Caki2 (cell line): ENCODE measurements around the gene POU3F3. TPM values are rescaled to one million over a fixed set of nuclear protein-coding genes. Genes with fewer than 3 reads are reported as not detected.

Experiments used
- DNase-seq: peaks from one replicate; pipeline ENCODE4 v3.0.0-alpha.2; 2015; ENCODE audit warnings: low read depth
- in situ Hi-C: cut with HindIII; loops from 2 replicates; pipeline ENCODE4 v1.10.0; 2016; ENCODE audit warnings: low sequenced_read_pairs, low pct_unique_long_range_greater_than_20kb, mixed read lengths
- total RNA-seq: library from RNA; depleted of rRNA; stranded (reverse); fragments of >200 nt; shearing (Covaris generic); gene quantifications from 2 replicates; pipeline ENCODE4 v1.2.3, GENCODE V29; 2014; ENCODE audit warnings: low replicate concordance

POU3F3 gene
- total RNA-seq, 1 experiment from 2014 or later: 48.8 TPM

DNA sequence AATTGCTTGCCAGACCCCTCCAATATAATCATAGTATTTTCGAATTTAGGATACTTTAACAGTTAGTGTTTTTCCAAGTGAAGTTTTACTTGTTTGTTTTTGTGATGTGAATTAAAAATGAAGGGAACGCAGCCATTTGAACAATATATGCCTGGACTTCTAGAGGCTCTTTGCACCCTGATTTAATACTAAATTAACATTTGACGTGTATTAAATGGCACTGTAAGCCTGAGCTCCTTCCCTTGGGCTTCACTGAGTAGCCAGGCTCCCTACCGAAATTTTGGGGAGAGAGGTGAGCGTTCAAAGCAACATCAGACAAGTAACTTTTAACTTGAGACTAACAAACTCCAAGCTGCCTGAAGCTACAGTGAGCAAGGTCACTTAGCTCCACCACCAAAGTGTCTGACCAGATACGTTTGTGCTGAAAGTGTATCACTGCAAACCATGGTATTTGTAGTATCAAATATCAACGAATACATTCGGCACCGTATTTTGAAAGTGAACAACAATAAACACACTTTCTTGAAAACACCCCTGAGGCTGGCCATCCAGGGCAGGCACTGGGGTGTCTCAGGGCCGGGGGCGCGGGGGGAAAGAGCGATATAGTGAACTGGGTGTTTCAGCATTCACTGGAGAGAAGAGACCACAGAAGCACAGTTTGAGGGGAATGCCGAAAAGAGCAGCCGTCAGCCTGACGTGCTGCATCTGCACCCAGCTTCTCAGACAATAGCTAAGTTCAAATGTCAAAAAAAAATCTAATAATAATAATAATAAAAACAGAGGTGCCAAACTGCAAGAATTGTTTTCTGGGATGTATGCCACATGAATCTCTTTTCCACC lies 7.7 kb upstream of the POU3F3 start:
- peak; percentile 69 for DNase-seq
- in situ Hi-C loops: no loop called here

DNA sequence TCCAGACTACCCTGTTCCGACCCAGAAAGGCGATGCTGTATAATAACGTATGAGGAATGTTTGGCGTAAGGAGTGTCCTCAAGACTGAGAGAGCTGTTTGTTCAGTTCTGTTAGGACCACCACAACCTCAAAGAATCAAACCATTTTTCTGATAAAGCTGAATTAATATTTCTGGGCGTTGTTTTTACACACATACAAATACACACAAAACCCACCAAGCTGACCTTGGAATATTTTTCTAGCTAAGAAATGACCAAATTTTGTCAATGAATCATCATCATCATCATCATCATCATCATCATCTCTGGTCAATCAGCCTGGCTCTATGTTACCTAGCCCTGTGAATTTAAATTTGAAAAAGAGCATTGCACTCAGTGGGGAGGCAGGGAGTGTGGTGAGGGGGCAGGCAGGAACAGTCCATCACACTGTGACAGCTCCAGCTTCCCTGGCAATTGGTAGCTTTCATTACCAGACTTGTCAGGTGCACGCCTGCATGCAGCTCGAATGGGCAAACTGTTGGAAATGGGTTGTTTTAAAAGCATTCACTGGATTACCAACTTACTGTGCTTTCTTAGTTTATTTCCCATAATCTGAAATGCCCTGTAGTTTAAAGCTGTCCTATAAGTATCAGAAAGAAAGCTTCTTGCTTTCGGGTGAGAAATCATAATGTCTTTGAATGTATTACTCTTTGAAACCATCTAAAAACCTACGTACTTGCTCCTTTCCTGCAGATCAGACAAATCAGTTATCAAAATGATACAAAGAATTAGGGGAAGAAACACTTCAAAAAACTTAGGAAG lies 6.9 kb upstream of the POU3F3 start:
- DNase-seq: peak; percentile 72
- in situ Hi-C loops: no loop called here

DNA sequence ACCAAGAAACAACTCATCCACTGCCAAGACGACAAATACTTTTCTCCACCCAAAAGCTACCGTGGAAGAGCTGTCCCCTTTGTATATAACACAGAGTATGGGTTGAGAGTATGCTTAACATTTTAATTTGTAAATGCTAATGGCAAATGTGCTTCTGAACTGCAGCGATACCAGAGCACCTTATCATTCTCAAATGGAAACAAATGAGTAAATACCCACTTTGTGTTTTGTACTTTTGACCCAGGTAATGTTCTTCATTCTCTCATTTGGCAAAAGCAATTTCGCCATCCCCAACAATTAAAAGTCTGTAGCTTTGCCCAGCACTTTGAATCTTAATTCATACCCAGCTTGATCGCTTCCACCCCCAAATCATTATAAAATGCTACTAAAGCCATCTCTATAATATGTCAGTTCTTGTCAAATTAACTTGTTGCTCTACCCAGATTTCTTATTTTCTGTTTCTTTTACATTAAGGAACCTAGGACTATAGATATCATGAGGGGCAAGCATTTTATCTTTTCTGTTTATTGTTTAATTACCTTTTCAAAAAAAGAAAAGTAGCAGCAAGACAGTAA lies 6.2 kb upstream of the POU3F3 start:
- in situ Hi-C loops: no loop called here
- peak; percentile 68 for DNase-seq

DNA sequence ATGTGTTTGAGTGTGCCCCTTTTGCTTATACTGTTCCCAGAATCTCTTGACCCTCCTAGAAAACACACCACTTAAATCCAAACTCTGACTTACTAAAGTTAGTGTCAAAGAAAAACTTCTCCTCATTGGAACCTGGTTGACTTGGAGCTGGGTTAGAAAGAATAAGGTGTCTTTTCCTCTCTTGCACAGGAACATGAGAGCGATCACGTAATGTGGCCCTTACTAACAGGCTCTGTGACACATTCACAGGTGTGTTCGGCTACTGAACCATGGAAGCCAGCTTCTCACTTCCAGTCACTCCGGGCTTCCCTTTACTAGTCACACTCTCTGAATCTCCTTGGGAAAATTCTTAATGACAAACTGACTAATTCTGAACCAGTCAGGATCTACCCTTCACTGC lies 5.4 kb upstream of the POU3F3 start:
- in situ Hi-C loops: no loop called here
- peak; percentile 90 for DNase-seq

DNA sequence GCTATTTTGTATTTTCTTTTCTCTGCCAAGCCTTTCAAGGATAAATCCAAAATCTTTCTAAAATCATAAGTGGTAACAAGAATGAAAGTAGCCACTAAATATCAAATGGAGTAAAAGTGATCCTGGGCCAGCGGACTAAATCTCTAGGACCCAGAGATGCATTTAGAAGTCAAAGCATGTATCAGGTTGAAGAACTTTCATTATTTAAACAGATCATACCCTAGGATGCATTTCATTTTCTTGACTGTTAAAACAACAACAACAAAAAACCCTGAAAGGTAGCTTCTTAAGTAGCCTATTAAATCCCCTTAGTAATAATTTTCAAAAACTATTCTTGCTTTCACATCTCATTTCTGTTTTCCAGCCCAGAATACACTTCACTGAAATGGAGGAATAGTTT lies 4.8 kb upstream of the POU3F3 start:
- DNase-seq: peak; percentile 69
- in situ Hi-C loops: no loop called here

DNA sequence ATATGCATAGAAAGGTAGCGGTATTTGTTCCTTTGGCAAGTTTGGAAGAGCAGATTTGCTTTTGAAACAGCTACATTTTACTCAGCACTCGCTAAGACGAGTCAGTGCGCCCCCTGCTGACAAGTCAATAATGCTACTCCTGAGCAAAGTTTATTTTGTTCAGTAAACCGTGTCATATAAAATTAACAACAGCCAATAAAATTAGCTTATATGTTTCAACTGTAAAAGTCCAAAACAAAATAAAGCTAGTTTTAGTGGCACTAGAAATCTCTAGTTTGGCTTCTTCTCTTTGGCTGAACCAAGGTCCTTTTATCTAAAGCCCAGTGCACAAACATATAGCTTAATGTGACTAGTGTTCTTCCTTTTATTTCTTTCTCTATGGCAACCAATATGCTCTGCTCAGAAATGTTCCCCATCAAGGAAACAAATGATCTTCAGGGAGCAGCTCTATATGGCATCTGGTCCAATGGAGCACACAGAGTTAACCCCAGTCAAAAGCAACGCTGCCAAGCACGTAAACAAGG lies 4.2 kb upstream of the POU3F3 start:
- DNase-seq: peak; percentile 85
- in situ Hi-C loops: no loop called here

DNA sequence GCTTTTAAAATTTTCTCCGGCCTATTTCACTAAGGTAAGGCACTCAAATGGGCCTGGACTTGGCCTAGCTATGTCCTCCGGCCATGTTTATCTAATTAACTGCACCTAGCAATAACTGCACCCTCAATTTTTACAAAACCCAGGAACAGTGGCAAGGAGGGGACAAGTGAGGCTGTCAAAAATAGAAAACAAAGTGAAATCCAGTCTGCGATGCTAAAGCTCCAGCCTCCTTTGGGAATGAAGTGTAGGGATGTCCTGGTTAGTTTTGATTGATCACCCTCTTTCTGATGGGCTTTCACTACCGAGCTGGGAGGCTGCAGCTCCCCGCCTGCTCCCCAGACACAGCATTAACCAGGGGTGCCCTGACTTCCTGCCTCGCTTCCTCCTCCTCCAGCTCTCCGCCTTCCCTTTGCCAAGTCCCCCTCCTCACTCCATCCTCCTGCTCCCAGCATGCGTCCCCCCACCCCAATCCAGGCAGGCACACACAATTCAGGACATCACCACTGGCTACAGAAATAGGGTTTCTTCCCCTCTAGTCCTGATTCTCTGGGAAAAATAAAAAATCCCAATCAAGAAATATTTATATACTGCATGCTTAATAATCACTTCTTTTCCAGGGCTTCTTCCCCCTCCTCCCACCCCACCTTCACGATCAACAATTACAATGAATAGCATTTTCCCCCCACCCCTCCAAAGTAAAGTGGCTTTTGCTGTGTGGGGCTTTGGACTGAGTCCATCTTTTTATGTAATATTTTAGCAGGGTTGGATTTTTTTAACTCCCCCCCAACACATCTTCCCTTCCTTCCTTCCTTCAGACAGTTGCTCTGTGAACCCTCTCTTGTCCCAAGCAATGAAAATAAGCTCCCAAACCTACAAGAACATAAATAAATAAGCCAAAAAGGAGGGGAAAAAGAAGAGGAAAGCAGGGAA lies 3.3 kb upstream of the POU3F3 start:
- DNase-seq: peak; percentile 62
- in situ Hi-C loops: no loop called here

DNA sequence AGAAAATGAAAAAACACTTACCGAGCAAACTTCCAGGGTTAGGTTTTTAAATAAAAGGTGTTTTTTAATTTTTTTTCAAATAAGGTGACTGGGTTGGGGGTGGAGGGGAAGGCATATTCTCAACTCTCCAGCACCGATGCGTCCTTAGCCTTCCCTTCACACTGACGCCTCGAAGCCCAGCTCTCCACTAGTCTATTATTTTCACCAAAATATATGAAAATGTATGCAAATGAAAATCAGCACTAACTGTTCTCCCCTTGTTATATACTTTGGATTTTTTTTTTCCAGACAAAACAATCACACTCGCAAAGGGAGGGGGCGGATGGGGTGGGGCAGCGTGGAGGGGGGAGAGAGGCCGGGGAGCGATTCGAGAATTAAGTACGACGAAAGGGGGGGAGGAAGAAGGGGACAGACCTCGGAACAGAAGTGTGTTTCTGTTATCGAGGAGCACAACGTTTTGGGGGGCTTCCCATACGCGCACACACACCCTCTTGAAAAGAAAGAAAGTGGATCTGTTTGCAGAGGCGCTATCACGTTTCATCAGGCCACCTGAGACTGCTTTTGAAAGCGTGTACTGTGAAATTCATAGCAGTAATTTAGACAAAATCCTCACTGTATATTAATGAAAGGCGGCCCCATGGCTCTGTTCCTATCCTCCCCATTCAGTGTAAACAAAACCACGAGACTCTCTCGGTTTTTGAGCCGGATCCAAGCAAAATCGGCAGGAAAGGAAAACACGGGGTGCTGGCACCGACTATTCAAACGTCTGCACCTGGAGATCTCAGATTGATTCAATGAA lies 2.4 kb upstream of the POU3F3 start:
- in situ Hi-C loops: no loop called here
- DNase-seq: peak; percentile 65

DNA sequence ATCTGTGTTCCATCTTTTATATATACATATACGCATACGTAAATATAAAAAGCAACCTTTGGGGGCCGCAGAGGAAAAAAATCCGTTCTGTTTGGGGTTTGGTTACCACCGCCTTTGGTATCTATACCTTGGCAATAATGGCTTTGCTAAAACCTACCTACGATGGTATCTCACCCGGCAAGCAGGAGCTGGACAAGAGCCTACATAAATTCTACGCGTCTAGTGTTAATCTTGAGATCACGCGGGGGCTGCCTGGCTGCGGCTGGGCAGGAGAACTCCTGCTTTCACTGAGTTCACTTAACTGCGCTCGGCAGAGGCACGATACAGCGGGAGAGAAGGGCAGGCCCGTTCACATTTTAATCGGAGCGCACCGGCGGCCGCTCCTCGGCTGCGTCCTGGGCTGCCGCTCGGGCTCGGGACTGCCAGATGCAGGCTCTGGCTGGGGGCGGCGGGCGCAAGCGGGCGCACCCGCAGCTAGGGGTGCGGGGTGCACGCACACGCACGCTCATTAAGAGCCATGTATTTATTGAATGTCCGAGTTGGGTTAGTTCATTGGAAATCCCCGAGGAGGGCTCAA lies 1.7 kb upstream of the POU3F3 start:
- in situ Hi-C loops: no loop called here
- no peak for DNase-seq

DNA sequence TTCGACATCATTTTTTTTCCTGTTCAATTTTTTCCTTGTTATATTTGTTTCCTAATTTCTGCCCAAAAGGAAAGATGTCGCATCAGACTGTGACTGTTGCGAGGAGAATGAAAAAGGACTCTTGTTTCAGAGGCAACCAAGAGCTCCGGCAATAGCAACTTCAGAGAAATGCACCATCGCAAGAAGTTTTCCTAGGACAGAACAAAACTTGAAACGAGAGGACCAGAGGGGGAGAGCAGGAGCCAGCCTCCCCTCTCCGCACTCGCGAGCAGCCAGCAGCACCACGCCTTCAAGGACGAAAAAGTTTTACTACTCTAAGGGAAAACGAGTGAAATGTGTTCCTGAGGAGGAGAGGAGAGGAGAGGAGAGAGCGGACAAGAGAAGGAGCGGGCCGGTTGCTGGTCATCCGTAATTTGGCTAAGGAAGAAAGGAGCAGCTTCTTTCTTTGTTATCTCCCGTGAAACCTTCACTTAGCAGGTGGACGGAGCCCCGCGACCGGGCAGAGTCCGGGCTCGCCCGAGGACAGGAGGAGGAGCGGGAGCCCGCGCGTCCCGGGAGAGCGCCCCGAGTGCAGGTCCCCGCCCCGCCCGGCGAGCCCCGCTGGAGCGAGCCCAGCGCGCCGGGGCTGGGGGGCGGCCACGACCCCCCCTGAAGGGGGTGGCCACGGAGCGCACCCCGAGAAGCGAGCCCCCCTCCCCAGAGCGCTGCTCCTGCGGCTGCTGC lies 744 bp downstream of the POU3F3 start:
- in situ Hi-C loops: no loop called here
- DNase-seq: peak; percentile 76

DNA sequence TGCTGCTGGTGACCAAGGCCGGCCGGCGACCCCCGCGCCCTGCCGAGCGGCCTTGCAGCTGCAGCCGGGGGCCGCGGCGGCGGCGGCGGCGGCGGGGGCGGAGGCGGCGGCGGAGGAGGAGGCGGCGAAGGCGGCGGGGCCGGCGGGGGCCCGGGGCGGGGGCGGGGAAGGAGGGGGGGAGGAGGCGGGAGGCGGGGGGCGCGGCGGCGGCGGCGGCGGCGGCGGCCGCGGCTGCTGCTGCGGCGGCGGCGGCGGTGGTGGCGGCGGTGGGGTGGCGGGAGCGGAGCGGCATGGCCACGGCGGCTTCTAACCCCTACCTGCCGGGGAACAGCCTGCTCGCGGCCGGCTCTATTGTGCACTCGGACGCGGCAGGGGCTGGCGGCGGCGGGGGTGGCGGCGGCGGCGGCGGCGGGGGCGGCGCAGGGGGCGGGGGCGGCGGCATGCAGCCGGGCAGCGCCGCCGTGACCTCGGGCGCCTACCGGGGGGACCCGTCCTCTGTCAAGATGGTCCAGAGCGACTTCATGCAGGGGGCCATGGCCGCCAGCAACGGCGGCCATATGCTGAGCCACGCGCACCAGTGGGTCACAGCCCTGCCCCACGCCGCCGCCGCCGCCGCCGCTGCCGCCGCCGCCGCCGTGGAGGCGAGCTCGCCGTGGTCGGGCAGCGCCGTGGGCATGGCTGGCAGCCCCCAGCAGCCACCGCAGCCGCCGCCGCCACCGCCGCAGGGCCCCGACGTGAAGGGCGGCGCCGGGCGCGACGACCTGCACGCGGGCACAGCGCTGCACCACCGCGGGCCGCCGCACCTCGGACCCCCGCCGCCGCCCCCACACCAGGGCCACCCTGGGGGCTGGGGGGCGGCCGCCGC lies 1.5 kb downstream of the POU3F3 start:
- in situ Hi-C loops: no loop called here

DNA sequence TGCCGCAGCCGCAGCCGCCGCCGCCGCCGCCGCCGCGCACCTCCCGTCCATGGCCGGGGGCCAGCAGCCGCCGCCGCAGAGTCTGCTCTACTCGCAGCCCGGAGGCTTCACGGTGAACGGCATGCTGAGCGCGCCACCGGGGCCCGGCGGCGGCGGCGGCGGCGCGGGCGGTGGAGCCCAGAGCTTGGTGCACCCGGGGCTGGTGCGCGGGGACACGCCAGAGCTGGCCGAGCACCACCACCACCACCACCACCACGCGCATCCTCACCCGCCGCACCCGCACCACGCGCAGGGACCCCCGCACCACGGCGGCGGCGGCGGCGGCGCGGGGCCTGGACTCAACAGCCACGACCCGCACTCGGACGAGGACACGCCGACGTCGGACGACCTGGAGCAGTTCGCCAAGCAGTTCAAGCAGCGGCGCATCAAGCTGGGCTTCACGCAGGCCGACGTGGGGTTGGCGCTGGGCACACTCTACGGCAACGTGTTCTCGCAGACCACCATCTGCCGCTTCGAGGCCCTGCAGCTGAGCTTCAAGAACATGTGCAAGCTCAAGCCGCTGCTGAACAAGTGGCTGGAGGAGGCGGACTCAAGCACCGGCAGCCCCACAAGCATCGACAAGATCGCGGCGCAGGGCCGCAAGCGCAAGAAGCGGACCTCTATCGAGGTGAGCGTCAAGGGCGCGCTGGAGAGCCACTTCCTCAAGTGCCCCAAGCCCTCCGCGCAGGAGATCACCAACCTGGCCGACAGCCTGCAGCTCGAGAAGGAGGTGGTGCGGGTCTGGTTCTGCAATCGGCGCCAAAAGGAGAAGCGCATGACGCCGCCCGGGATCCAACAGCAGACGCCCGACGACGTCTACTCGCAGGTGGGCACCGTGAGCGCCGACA lies 2.4 kb downstream of the POU3F3 start:
- in situ Hi-C loops: no loop called here
- peak; percentile 81 for DNase-seq

More for the DNA sequence above, 1.5 kb downstream of the POU3F3 start:
- DNase-seq: peak; percentile 61

DNA sequence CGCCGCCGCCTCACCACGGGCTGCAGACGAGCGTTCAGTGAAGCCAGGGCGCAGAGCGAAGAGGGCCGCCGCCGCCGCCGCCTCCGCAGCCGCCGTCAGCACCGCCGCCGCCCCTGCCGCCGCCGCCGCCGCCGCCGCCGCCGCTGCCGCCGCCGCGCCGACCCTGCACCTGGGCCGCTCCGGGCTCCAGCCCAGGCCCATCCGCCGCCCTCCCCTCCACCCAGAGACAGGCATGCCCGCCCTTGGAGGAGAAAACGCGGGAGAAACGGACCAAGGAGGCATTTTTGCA lies 3.0 kb downstream of the POU3F3 start:
- no peak for DNase-seq
- in situ Hi-C loops: no loop called here

DNA sequence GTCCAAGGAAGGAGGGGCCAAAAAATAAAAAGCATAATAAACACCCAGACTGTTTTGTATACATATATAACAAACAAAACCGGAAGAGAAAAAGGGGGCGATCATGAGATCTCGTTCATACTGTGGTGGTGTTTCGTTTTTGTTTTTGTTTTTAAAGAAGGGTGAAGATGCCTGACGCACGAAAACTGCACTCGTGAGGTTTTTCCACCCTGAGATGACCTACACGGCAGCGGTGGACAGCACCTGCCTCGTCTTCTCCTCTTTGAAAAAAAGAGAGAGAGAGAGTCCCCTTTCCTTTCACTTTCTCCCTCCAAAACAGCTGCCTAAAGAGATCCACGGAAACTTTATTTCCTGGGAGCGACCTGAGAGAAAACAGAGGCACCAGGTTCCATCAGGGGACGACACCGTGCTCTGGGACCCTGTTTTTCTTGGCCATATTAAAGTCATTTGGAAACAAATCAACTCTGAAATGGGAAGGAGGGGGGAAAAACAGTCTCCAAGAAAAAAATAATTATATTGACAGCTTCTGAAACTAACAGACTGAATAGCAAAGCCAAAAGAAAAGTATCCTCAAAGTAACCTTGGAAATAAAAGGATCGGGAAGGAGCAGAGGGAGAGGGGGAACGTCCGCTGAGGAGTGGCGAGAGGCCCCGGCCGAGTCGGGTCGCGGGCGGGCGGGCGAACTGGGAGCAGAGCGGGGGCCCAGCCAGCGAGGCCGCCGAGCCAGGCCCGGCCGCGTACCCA lies 3.5 kb downstream of the POU3F3 start:
- in situ Hi-C loops: no loop called here
- DNase-seq: peak; percentile 78
